Smooth muscle cell (in vitro differentiated cells): ENCODE data around the gene P2RY11. TPM values are rescaled to one million over a fixed set of nuclear protein-coding genes. Genes with fewer than 3 reads are reported as not detected.

Experiments used
- DNase-seq: peaks from one replicate; lab custom pipeline; 2025; ENCODE audit not compliant: unreplicated experiment; lab: John Stamatoyannopoulos, UW
- H2AFZ ChIP-seq: fragments of 200-600 bp; sonication (generic); 2 replicates; pipeline ENCODE4 v1.6.0; 2016; ENCODE audit warnings: antibody characterized with exemption, low read depth, mild to moderate bottlenecking
- H3F3A ChIP-seq: fragments of 200-600 bp; sonication (generic); 2 replicates; pipeline ENCODE4 v1.6.0; 2017; ENCODE audit warnings: antibody characterized with exemption, low read depth
- H3K27ac ChIP-seq: fragments of 200-600 bp; sonication (generic); 2 replicates; pipeline ENCODE4 v1.5.1; 2016; ENCODE audit warnings: low read depth, mild to moderate bottlenecking
- H3K27me3 ChIP-seq: fragments of 200-600 bp; sonication (generic); 2 replicates; pipeline ENCODE4 v1.6.1; 2016; ENCODE audit warnings: low read depth, mild to moderate bottlenecking
- H3K36me3 ChIP-seq: fragments of 200-600 bp; sonication (generic); 2 replicates; pipeline ENCODE4 v1.5.1; 2016; ENCODE audit warnings: low read depth
- H3K4me1 ChIP-seq: fragments of 200-600 bp; sonication (generic); 2 replicates; pipeline ENCODE4 v1.5.1; 2016; ENCODE audit warnings: low read depth
- H3K4me2 ChIP-seq: fragments of 200-600 bp; sonication (generic); 2 replicates; pipeline ENCODE4 v1.6.0; 2016; ENCODE audit warnings: mild to moderate bottlenecking
- H3K4me3 ChIP-seq: fragments of 200-600 bp; sonication (generic); 2 replicates; pipeline ENCODE4 v1.5.1; 2016; ENCODE audit warnings: mild to moderate bottlenecking
- H3K79me2 ChIP-seq: fragments of 200-600 bp; sonication (generic); 2 replicates; pipeline ENCODE4 v1.6.0; 2016; ENCODE audit warnings: low read depth, mild to moderate bottlenecking
- H3K9ac ChIP-seq: fragments of 200-600 bp; sonication (generic); 2 replicates; pipeline ENCODE4 v1.6.0; 2016; ENCODE audit warnings: low read depth
- H3K9me3 ChIP-seq: fragments of 200-600 bp; sonication (generic); replicated peaks from 2 replicates; pipeline ENCODE4 v1.5.1; 2016; ENCODE audit warnings: low read depth
- H4K20me1 ChIP-seq: fragments of 200-600 bp; sonication (generic); 2 replicates; pipeline ENCODE4 v1.6.0; 2016; ENCODE audit warnings: low read depth
- CTCF ChIP-seq: fragments of 200-600 bp; sonication (generic); IDR thresholded peaks from 2 replicates; pipeline ENCODE4 v1.5.1; 2017; ENCODE audit warnings: borderline replicate concordance, mild to moderate bottlenecking, antibody characterized with exemption; ENCODE audit not compliant: insufficient read depth, poor library complexity, severe bottlenecking
- WGBS: methylation state at CpG from one replicate; pipeline ENCODE4 v1.1.7; 2016; ENCODE audit warnings: low lambda C conversion rate; 5-methylcytosine and 5-hydroxymethylcytosine counted together
- polyA plus RNA-seq: library from polyadenylated mRNA; unstranded; fragments of >200 nt; fragmentation: Nextera tagmentation; extraction: Ambion mirVana; gene quantifications from 2 replicates; pipeline ENCODE4 v1.2.1, GENCODE V29; 2016
- total RNA-seq: library from RNA; depleted of rRNA; stranded (reverse); fragments of >200 nt; gene quantifications from 2 replicates; pipeline ENCODE4 v1.2.3, GENCODE V29; 2014

The P2RY11 gene
- total and polyA plus RNA-seq, 2 experiments from 2014 or later = 1.5 to 3.8 TPM

GRCh38 chr19:10110972-10111317 lies 548 bp upstream of the P2RY11 start:
- no peak for TF ChIP-seq CTCF
- Histone ChIP-seq H4K20me1 (peaks cover 3% of the 10 kb centered on the region), H2AFZ (no peak overlapping the region), H3K4me1 (peaks cover 10% of the 10 kb centered on the region), H3K27me3 (no peaks in the 10 kb centered on the region), H3K79me2 (peaks cover 22% of the 10 kb centered on the region), H3K9me3 (no peaks in the 10 kb centered on the region), H3K4me2 (no peak overlapping the region), H3F3A (peaks cover 6% of the 10 kb centered on the region), H3K9ac (no peak overlapping the region), H3K27ac (no peak overlapping the region), H3K4me3 (no peak overlapping the region), H3K36me3 (no peaks in the 10 kb centered on the region)
- 97% methylated on average over 19 of the region's 19 CpGs for WGBS
- no peak for DNase-seq

GRCh38 chr19:10112037-10112761 lies 706 bp downstream of the P2RY11 start:
- WGBS = 62% methylated on average over 23 of the region's 23 CpGs
- no peak for TF ChIP-seq CTCF
- Histone ChIP-seq H3K4me3 (no peak overlapping the region), H3K9me3 (no peaks in the 10 kb centered on the region), H3K36me3 (no peaks in the 10 kb centered on the region), H3K9ac (no peak overlapping the region), H3K4me2 (no peak overlapping the region), H2AFZ (no peak overlapping the region), H3K27me3 (no peaks in the 10 kb centered on the region), H3K27ac (peak overlapping the region; percentile 31), H3K4me1 (peaks cover 5% of the 10 kb centered on the region), H3F3A (peaks cover 6% of the 10 kb centered on the region), H3K79me2 (peaks cover 13% of the 10 kb centered on the region), H4K20me1 (peaks cover 3% of the 10 kb centered on the region)
- no peak for DNase-seq

GRCh38 chr19:10112895-10113591 lies 1.6 kb downstream of the P2RY11 start:
- H3K4me1 ChIP-seq = no peaks in the 10 kb centered on the region
- no peaks in the 10 kb centered on the region for H3K36me3 ChIP-seq
- H3K4me3 ChIP-seq = no peak overlapping the region
- WGBS = 43% methylated on average over 24 of the region's 25 CpGs
- H3K79me2 ChIP-seq = peaks cover 13% of the 10 kb centered on the region
- H3K27ac ChIP-seq = peak overlapping the region; percentile 31
- peak; percentile 51 for TF ChIP-seq CTCF
- no peaks in the 10 kb centered on the region for H3K9me3 ChIP-seq
- H3K27me3 ChIP-seq = no peaks in the 10 kb centered on the region
- H3K9ac ChIP-seq = no peak overlapping the region
- peaks cover 6% of the 10 kb centered on the region for H3F3A ChIP-seq
- peaks cover 3% of the 10 kb centered on the region for H4K20me1 ChIP-seq
- no peak overlapping the region for H3K4me2 ChIP-seq
- H2AFZ ChIP-seq = no peak overlapping the region
- DNase-seq = no peak
